Hippocampal formation (tissue), 2 donors: Measurements from ENCODE around the gene CCDC187.

Experiments
- DNase-seq, 2 donors: peaks; one replicate each; lab custom pipeline; 2025; lab: John Stamatoyannopoulos, UW

The CCDC187 gene

GRCh38 chr9:136225748-136226679, 77.9 kb downstream of the CCDC187 start:
- DNase-seq: no peak

- no peak for DNase-seq
Observed at GRCh38 chr9:136225366-136225747, 78.5 kb downstream of the CCDC187 start.

GRCh38 chr9:136223871-136224640, 79.8 kb downstream of the CCDC187 start:
- no peak for DNase-seq

- no peak for DNase-seq
Observed at GRCh38 chr9:136222906-136223285, 81.0 kb downstream of the CCDC187 start.

GRCh38 chr9:136222166-136222905, 81.6 kb downstream of the CCDC187 start:
- DNase-seq: no peak

- DNase-seq: no peak
Observed at GRCh38 chr9:136220017-136220729, 83.7 kb downstream of the CCDC187 start.

- no peak for DNase-seq
Observed at GRCh38 chr9:136219276-136219675, 84.6 kb downstream of the CCDC187 start.

- DNase-seq: no peak
Observed at GRCh38 chr9:136218673-136219072, 85.2 kb downstream of the CCDC187 start.

- DNase-seq: no peak
Observed at GRCh38 chr9:136218271-136218670, 85.6 kb downstream of the CCDC187 start.

GRCh38 chr9:136216541-136217244, 87.2 kb downstream of the CCDC187 start:
- DNase-seq: no peak

- no peak for DNase-seq
Observed at GRCh38 chr9:136213733-136214132, 90.2 kb downstream of the CCDC187 start.

GRCh38 chr9:136212345-136212950, 91.4 kb downstream of the CCDC187 start:
- DNase-seq: no peak

GRCh38 chr9:136211441-136212344, 92.2 kb downstream of the CCDC187 start:
- no peak for DNase-seq

- no peak for DNase-seq
Observed at GRCh38 chr9:136211006-136211405, 92.9 kb downstream of the CCDC187 start.

GRCh38 chr9:136210276-136210675, 93.6 kb downstream of the CCDC187 start:
- no peak for DNase-seq

GRCh38 chr9:136209786-136210185, 94.1 kb downstream of the CCDC187 start:
- DNase-seq: no peak

- DNase-seq: no peak
Observed at GRCh38 chr9:136209232-136209631, 94.7 kb downstream of the CCDC187 start.

- no peak for DNase-seq
Observed at GRCh38 chr9:136208675-136209074, 95.2 kb downstream of the CCDC187 start.

GRCh38 chr9:136207616-136208015, 96.3 kb downstream of the CCDC187 start:
- no peak for DNase-seq
